ENCODE results near the gene ATP12A.

GRCh38 chr13:24640752-24641151 is 39.5 kb upstream of the ATP12A start:
- no peak for TF ChIP-seq CTCF (IDR thresholded peaks at IDR 0.05)
- no peak for TF ChIP-seq POLR2AphosphoS5 (IDR thresholded peaks at IDR 0.05; ENCODE audit: low read depth, low read length)
